ENCODE results near the gene CBFA2T2.
"Not testable (repeated sequence)": the region's sequence is repeated elsewhere in the genome, so short reads cannot be mapped to it uniquely, and the experiment has no call there.

Gene CBFA2T2

DNA sequence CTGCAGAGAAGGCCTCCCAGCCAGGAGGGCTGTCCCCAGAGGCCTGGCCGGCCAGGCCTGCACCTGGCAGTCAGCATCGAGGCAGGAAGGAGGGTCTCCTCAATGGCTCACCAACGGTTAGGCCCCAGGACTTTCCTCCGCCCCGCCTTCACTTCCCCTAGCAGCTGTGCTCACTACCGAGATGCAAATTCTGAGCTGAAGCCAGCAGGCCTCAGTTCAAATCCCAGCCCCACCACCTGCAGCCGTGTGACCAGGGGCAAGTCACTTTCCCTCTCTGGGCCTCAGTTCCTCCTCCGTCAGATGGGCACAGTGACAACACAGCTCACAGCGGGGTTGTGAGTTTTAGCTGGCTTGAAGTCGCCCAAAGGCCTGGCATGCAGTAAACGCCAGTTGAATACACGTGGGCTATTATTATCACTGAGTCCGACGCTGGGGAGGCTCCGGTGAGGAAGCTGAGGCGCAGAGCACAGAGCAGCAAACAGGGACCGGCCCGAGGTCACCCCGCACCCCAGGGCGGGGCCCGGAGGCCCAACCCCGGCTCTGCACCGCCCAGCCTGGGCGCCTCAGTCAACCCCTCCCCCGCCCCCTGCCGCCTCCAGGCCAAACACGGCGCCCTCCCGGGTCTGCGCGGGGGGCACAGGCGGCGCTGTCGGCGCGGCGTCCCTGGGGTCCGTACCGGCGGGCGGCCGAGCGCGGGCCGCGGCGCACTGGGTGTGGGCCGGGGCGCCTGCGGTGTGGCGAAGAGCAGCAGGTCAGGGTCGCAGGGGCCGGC is 195.6 kb downstream of the CBFA2T2 start:
- DNase-seq, result no peak

DNA sequence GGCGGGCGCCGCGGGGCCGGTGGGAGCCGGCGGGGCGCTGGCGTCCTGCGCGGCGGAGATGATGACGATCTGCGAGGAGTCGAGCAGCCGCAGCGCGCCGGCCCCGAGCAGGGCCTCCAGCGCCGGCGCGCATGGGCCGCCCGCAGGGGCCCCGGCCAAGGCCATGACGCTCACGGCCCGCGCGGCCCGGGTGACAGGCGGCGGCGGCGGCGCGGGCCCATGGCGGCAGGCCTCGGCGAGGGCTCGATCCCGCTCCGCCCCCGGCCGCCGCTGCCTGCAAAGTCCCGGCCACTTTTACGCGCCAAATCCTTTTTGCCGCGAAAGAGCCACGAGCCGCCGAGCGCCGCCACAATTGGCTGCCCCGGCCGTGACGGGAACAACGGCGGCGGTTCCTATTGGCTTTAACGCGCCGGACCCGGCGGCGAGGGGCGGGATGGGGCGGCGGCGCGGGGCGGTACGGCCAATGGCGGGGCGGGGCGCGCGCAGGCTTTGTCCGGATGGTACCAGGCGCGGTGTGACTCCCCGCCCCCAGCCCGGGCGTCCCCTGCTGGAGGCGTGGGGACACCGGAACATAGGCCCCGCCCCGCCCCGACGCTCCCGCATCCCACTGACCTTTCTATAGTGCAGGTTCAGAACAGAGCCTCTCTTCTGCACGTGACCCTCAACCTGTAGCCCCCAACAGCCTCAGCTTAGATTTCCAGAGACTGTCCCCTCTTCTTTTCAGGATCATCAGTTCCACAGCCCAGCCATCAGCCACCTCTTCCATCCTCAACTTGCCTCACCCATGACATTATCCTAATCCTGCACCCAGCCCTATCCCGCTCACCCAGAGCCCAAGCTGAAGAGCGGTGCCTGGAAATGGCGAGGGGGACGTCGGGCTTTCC is 196.4 kb downstream of the CBFA2T2 start, which contains the start of gene E2F1:
E2F1 (minus strand) TSS at position 286 of the 884 bp plus-strand sequence; CDS start at position 165, 121 bp downstream.
- peak; percentile 67 for DNase-seq

DNA sequence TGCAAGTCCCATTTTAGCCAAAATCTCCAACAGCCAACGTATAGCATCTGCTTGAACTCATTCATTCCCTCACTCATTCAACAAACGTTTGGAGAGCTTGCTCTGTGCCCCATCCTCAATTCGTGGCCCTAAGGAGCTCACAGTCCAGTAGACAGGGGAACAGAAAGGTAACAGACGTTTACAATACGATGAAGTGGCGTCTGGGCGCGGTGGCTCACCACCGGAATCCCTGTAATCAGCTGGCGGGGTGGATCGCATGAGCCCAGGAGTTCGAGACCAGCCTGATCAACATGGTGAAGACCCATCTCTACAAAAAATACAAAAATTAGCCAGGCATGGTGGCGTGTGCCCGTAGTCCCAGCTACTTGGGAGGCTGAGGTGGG is 197.1 kb downstream of the CBFA2T2 start:
- no peak for DNase-seq

DNA sequence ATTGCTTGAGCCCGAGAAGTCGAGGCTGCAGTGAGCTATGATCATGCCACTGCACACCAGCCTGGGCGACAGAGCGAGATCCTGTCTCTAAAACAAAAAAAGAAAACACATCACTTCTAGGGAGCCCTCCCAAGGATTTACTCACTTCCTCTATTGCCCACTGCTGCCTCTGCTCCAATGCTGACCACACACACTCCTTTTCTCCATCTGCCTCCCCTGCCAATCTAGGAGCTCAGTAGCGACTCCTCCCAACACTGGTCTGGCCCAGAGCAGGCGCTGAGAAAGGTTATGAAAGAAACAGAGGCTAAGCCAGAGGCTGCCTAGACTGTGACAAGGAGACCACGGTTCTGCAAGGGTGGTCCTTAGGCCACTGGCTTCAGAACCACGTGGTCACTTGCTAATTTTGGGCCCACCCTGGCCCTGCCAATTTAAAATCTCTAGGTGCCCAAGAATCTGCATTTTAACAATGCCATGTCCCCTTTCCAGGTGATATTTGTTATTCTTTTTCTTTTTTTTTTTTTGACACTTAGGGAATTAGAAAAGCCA is 197.5 kb downstream of the CBFA2T2 start:
- no peak for DNase-seq

DNA sequence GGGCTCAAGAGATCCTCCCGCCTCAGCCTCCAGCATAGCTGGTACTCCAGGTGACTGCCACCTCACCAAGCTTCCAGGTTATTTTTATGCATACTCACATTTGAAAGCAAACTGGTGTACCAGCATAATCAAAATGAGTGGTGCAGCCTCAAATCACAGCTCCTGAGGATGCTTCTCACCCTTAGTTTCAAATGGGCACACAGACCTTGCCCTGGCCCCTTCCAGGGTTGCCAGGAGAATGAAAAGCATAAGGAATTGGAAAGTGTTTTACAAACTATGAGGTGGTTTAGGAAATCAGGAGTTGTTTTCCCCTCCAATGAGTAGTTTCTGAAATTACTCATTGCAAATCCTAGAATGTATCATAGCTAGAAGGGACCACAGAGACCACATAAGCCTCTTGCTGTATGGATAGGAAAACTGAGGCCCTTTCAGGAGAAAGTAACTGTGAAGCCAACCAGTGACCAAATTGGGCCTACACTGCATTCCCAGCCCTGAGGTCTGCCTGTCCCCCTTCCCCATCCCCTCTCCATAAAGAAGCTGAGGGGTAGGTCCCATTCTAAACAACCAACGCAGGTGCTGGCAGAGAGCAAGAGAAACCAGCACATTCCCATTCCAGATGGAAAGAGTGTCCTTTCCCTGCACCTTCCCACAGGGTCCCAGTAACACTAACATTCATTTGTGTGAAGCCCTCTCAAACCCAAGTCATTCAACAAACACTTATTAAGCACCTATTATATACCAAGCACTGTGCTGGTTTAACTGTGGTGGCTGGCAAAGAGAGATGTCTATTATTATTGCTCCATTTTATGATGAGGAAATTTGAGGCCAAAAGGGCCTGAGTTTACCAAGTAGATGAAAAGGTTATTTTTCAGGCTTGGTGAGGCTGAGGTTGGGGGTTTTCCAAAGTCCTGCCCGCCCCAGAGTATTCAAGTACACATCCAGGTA is 198.4 kb downstream of the CBFA2T2 start:
- DNase-seq, result no peak

DNA sequence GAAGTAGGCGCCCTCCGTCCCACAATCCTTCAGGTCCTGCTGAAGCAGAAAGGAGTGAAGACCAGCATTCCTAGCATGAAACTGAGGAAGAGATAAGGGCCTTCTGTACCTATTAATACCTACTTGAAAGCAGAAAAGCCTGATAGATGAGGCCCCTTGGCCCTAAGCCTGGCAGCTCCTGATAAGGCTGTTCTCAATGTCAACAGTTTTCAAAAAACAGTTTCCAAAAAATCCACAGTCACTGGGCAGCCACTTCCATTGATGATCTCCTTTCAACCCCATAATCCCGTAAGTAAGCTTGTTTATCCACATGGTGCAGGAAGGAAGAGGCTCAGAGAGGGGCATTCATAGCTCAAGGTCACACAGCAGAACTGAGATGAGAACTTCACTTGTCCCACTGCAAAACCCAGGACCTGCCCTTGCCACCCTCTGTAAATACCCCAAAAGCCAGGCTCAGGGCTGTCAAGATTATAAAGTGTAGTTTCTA is 199.1 kb downstream of the CBFA2T2 start:
- DNase-seq, result no peak

DNA sequence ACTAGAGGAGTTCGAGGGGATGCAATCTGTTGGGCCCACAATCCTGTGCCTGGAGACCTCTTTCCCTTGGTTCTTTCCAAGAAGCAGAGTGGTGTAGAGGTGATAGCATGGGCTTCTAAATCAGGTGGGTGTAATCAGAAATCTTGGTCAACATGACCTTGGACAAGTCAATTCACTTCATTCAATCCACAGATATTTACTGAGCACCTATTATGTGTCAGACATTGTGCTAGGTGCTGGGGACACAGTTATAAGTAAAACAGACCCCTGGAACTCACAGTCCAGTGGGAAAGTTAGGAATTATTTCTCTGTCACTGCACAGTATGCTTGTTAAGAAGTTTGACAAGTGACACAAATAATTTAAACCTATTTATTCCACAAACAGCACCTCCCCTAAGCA is 199.6 kb downstream of the CBFA2T2 start:
- no peak for DNase-seq

DNA sequence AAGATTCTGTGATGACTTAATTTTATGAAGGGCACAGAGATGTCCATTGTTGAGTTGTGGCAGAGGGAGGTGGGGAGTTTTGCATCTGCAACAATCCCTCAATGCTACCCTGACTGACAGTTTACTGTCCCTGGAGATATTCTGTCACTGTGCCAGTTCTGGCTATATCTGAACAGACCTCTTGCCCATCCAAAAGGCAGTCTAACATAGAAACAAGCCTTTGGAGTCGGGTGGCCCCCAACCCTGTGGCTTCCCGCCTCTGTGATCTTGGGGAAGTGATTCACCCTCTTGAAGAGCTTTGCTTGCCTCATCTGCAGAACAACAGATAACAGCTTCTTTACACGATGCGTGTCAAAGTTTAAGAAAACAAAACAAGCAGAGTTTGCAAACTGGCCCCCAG is 200.1 kb downstream of the CBFA2T2 start:
- no peak for DNase-seq

DNA sequence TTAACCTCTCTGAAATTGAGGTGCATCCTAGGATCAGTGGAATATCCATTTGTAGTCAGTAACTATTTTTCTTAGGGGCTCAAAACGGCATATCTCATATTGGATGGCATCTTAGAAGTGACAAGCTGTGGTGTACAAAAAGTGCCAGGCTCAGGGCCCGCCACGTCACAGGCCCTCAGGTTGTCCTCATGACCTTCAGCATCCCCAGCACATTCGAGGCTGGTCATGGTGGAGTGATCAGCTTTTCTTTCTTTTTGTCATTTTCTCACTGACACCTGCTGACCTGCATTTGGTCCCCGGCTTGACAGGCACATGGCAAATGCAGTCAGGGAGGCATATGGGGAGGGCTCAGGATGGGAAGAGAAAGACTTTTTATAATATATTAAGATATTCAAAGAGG is 203.4 kb downstream of the CBFA2T2 start:
- no peak for DNase-seq

DNA sequence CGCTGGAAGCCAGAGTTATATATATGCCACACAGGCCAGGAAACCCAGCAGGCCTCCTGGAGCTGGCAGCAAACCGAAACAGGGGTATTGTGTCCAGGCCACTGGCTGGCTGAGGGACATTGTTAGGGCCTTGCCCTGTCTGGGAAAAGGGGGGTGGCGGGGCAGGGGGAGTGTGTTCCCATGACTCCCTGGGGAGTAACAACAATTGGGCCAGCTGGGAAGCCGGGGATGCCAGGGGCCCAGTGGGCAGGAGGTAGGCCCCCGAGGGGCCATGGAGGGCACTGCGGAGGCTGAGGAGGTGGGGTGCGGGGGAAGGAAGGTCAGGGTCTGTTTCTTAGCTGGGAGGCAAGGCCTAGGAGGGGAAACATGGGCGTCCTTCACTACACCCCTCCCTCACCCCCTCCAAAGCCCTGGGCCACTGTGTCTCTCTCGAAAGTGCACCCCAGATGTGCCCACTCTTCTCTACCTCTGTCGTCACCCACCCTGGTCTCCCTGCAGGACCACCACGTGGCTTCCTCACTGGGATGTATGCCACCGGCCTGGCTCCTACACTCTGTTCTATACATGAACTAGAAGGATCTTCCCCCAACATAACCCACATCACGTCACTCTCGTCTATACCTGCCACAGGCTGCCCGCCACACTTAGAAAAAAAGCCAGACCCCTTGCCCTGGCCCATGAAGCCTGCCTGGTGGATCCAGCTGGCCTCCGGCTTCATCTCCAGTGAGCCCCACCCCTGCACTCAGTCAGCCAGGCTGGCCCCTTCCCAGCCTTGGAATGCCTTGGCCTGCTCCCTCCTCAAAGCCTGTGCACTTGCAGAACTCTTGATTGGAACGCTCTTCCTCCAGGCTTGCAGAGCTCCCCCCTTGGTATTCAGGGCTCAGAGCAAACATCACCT is 204.1 kb downstream of the CBFA2T2 start:
- DNase-seq, result no peak

DNA sequence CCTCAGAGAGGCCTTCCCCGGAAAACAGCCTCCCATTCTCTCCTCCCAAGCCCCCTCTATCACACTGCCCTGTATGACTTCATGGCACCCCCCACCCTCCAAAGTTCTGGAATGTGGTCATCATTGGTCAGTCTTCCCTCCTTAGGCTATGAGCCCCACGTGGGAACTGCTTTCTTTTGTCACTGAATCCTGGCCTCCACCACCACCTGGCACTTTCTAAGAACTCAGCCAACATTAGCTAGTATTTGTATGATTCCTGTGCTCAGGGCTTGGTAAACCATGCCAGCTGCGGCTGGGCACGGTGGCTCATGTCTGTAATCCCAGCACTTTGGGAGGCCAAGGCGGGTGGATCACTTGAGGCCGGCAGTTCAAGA is 204.7 kb downstream of the CBFA2T2 start:
- DNase-seq, result no peak

DNA sequence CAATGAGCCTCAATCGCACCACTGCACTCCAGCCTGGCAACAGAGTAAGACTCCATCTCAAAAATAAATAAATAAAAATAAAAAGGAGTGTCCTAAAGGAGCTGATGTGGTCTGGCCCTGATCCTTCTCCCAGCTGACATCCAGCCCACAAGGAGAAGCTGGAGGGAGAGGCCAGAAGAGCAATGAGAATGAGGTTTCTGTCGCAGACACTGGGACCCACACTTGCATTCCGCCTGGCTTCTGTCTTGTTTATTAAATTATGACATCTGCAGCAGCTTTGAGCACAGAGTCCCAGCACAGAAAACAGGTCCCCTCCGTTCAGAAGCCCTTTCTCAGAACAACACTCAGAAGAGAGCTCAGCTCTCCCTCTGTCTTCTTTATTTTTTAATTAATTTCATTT is 206.6 kb downstream of the CBFA2T2 start:
- no peak for DNase-seq

DNA sequence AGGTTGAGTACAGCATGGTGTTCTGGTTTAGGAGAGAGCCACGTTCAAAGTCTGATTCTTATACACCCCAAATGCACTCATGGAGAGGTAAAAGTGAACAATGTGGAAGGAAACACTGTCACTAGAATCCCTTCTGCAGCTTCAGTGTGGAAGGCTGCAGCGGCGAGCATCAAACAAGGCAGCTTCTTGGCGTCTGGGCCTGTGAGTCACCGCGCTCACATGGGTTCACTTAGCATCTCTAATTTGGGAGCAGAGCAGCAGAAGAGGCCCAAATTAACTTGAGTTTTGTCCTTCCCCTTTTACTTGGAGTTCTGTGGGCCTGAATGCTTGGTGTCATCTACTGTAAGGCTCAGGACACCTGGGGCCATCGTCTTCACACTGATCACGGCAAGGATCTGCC is 207.2 kb downstream of the CBFA2T2 start:
- DNase-seq, result no peak

DNA sequence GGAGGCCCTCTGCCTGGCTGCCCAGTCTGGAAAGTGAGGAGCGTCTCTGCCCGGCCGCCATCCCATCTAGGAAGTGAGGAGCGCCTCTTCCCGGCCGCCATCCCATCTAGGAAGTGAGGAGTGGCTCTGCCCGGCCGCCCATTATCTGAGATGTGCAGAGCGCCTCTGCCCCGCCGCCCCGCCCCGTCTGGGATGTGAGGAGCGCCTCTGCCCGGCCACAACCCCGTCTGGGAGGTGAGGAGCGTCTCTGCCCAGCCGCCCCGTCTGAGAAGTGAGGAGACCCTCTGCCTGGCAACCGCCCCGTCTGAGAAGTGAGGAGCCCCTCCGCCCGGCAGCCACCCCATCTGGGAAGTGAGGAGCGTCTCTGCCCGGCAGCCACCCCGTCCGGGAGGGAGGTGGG is 209.1 kb downstream of the CBFA2T2 start:
- DNase-seq, result not testable (repeated sequence)

Data from DMS79 (cell line).